NCI-H345 (cell line): Measurements from ENCODE around the gene NECAB3.
A peak's percentile ranks its signal among the peaks of the same experiment; 100 is the strongest.

Source experiments
- DNase-seq: peaks from one replicate; lab custom pipeline; 2025; lab: John Stamatoyannopoulos, UW

The NECAB3 gene

GRCh38 chr20:33663161-33664084, 10.8 kb downstream of the NECAB3 start:
- peak; percentile 92 for DNase-seq

- DNase-seq = no peak
Measured at GRCh38 chr20:33662172-33662571, 12.1 kb downstream of the NECAB3 start, which contains the start of gene C20orf144. C20orf144 (plus strand) TSS chr20:33662327; CDS start chr20:33662346, 19 bp downstream.

GRCh38 chr20:33660685-33661058, 13.6 kb downstream of the NECAB3 start:
- no peak for DNase-seq

GRCh38 chr20:33660035-33660684, 14.1 kb downstream of the NECAB3 start:
- no peak for DNase-seq

- DNase-seq = no peak
Measured at GRCh38 chr20:33659341-33660034, 14.7 kb downstream of the NECAB3 start.

- DNase-seq = no peak
Measured at GRCh38 chr20:33658929-33659328, 15.3 kb downstream of the NECAB3 start.

GRCh38 chr20:33658510-33658909, 15.7 kb downstream of the NECAB3 start:
- no peak for DNase-seq

GRCh38 chr20:33657704-33658095, 16.5 kb downstream of the NECAB3 start:
- DNase-seq = no peak

GRCh38 chr20:33656783-33657703, 17.2 kb downstream of the NECAB3 start:
- no peak for DNase-seq

- DNase-seq = no peak
Measured at GRCh38 chr20:33656010-33656782, 18.0 kb downstream of the NECAB3 start.

GRCh38 chr20:33655164-33655563, 19.1 kb downstream of the NECAB3 start:
- DNase-seq = no peak

GRCh38 chr20:33654680-33655161, 19.5 kb downstream of the NECAB3 start:
- no peak for DNase-seq

GRCh38 chr20:33653900-33654596, 20.2 kb downstream of the NECAB3 start:
- peak; percentile 99 for DNase-seq

- DNase-seq = peak; percentile 82
Measured at GRCh38 chr20:33653218-33653899, 20.9 kb downstream of the NECAB3 start.

GRCh38 chr20:33651562-33652048, 22.6 kb downstream of the NECAB3 start:
- DNase-seq = no peak

- peak; percentile 50 for DNase-seq
Measured at GRCh38 chr20:33650753-33651561, 23.3 kb downstream of the NECAB3 start.

- DNase-seq = no peak
Measured at GRCh38 chr20:33650111-33650752, 24.0 kb downstream of the NECAB3 start.

- DNase-seq = peak; percentile 61
Measured at GRCh38 chr20:33649201-33649681, 25.0 kb downstream of the NECAB3 start.
